CD4-positive, alpha-beta T cell treated with Interleukin-15 for 1 hour (primary cell): ENCODE results near the gene CHTOP.
"Not testable (repeated sequence)": the region's sequence is repeated elsewhere in the genome, so short reads cannot be mapped to it uniquely, and the experiment has no call there.

Experiments
- DNase-seq: peaks from one replicate; pipeline ENCODE4 v3.0.0-alpha.2; 2020

The CHTOP gene

GRCh38 chr1:153667439-153667838, 33.6 kb downstream of the CHTOP start:
- DNase-seq, result no peak

GRCh38 chr1:153668672-153669071, 34.8 kb downstream of the CHTOP start:
- DNase-seq, result not testable (repeated sequence)

- no peak for DNase-seq
Observed at GRCh38 chr1:153669606-153670005, 35.7 kb downstream of the CHTOP start.

- DNase-seq, result no peak
Observed at GRCh38 chr1:153670257-153670858, 36.5 kb downstream of the CHTOP start.

GRCh38 chr1:153670859-153671627, 37.2 kb downstream of the CHTOP start, which contains the start of gene ILF2:
Gene ILF2, minus strand, starts transcription at chr1:153670993. Its CDS starts 71 bp downstream, at chr1:153670922.
- peak; percentile 99 for DNase-seq

- DNase-seq, result peak; percentile 60
Observed at GRCh38 chr1:153671628-153672353, 37.9 kb downstream of the CHTOP start.

GRCh38 chr1:153673511-153673910, 39.6 kb downstream of the CHTOP start:
- no peak for DNase-seq

- peak; percentile 44 for DNase-seq
Observed at GRCh38 chr1:153677718-153678518, 44.1 kb downstream of the CHTOP start.

GRCh38 chr1:153678519-153679336, 44.9 kb downstream of the CHTOP start, which contains the start of gene NPR1:
Gene NPR1, plus strand, starts transcription at chr1:153678688. Its CDS starts 421 bp downstream, at chr1:153679109.
- no peak for DNase-seq

- no peak for DNase-seq
Observed at GRCh38 chr1:153679337-153680119, 45.7 kb downstream of the CHTOP start.

GRCh38 chr1:153680120-153680403, 46.2 kb downstream of the CHTOP start:
- no peak for DNase-seq

GRCh38 chr1:153682730-153683129, 48.9 kb downstream of the CHTOP start:
- no peak for DNase-seq

GRCh38 chr1:153683854-153684253, 50.0 kb downstream of the CHTOP start:
- no peak for DNase-seq

GRCh38 chr1:153684892-153685291, 51.0 kb downstream of the CHTOP start:
- DNase-seq, result no peak

- no peak for DNase-seq
Observed at GRCh38 chr1:153685544-153686340, 51.9 kb downstream of the CHTOP start.

GRCh38 chr1:153687346-153688125, 53.7 kb downstream of the CHTOP start:
- DNase-seq, result no peak

- no peak for DNase-seq
Observed at GRCh38 chr1:153688276-153688675, 54.4 kb downstream of the CHTOP start.

- no peak for DNase-seq
Observed at GRCh38 chr1:153688736-153689328, 55.0 kb downstream of the CHTOP start.

- no peak for DNase-seq
Observed at GRCh38 chr1:153693466-153693865, 59.6 kb downstream of the CHTOP start.
